Fibroblast of lung (primary cell): ENCODE measurements around the gene CCDC127.

Experiments used
- CTCF ChIP-seq, 2 donors: IDR thresholded peaks in 1 of 2; conservative IDR thresholded peaks in 1 of 2; 1 replicate in 1 of 2; 2 replicates in 1 of 2; pipeline ENCODE4 v1.5.1; 2011 to 2012; ENCODE audit warnings: low read length in 2 of 2, control low read depth in 1 of 2, inconsistent platforms in 1 of 2, low read depth in 1 of 2, mild to moderate bottlenecking in 1 of 2
- EZH2 ChIP-seq: IDR thresholded peaks from 2 replicates; pipeline ENCODE4 v1.5.1; 2012; ENCODE audit warnings: low read length, control low read depth, mild to moderate bottlenecking; ENCODE audit errors: missing control alignments

- TF ChIP-seq CTCF (conservative IDR thresholded peaks at IDR 0.05 in 1 of 2, IDR thresholded peaks at IDR 0.05 in 1 of 2; ENCODE audit: low read depth in 1 of 2, low read length in 2 of 2), result no peak
- no peak for TF ChIP-seq EZH2
Measured at GRCh38 chr5:189976-190365, 28.0 kb downstream of the CCDC127 start.
